Measurements from ENCODE around the gene PARD3. TPM values are rescaled to one million over a fixed set of nuclear protein-coding genes. Genes with fewer than 3 reads are reported as not detected.
A peak's percentile ranks its signal among the peaks of the same experiment; 100 is the strongest.

Gene PARD3
- total and polyA plus RNA-seq, 2 experiments from 2014 or later = 47.2 to 59.7 TPM

- Histone ChIP-seq H3K9me3 (ENCODE audit: low read depth) (no peaks in the 10 kb centered on the region), H3K79me2 (peaks cover 2% of the 10 kb centered on the region), H3K4me2 (no peak overlapping the region), H2AFZ (no peak overlapping the region), H3K36me3 (replicated peaks; ENCODE audit: insufficient read depth, low read depth) (no peaks in the 10 kb centered on the region), H3K4me1 (ENCODE audit: insufficient read depth) (peaks cover 30% of the 10 kb centered on the region), H3K27ac (peak overlapping the region; percentile 30), H3K9me2 (replicated peaks; ENCODE audit: insufficient read depth) (no peaks in the 10 kb centered on the region), H4K20me1 (ENCODE audit: insufficient read depth, poor library complexity, severe bottlenecking) (no peaks in the 10 kb centered on the region), H3K4me3 (no peak overlapping the region), H3K27me3 (no peaks in the 10 kb centered on the region)
- WGBS (ENCODE audit: low lambda C conversion rate, missing lambda C conversion rate) = 64% methylated on average over 3 of the region's 3 CpGs
- no peak for TF ChIP-seq EZH2phosphoT487 (IDR thresholded peaks at IDR 0.05; ENCODE audit: low read depth, severe bottlenecking, unreplicated experiment)
- no peak for TF ChIP-seq CTCF (IDR thresholded peaks at IDR 0.05; ENCODE audit: poor library complexity)
- no peak for TF ChIP-seq EZH2 (IDR thresholded peaks at IDR 0.05; ENCODE audit: borderline replicate concordance)
- no peak for DNase-seq (ENCODE audit: low spot score)
These were observed 623.7 kb downstream of the PARD3 start for GRCh38 chr10:34191406-34191805.

GRCh38 chr10:34190580-34190979, 624.5 kb downstream of the PARD3 start:
- Histone ChIP-seq H3K9me2 (replicated peaks; ENCODE audit: insufficient read depth) (no peaks in the 10 kb centered on the region), H2AFZ (no peak overlapping the region), H3K27ac (no peak overlapping the region), H3K4me3 (no peak overlapping the region), H3K9me3 (ENCODE audit: low read depth) (no peaks in the 10 kb centered on the region), H4K20me1 (ENCODE audit: insufficient read depth, poor library complexity, severe bottlenecking) (no peaks in the 10 kb centered on the region), H3K27me3 (no peaks in the 10 kb centered on the region), H3K36me3 (replicated peaks; ENCODE audit: insufficient read depth, low read depth) (no peaks in the 10 kb centered on the region), H3K4me1 (ENCODE audit: insufficient read depth) (peaks cover 29% of the 10 kb centered on the region), H3K4me2 (no peak overlapping the region), H3K79me2 (peaks cover 2% of the 10 kb centered on the region)
- 84% methylated on average over 7 of the region's 7 CpGs for WGBS (ENCODE audit: low lambda C conversion rate, missing lambda C conversion rate)
- no peak for DNase-seq (ENCODE audit: low spot score)
- TF ChIP-seq EZH2 (IDR thresholded peaks at IDR 0.05; ENCODE audit: borderline replicate concordance) (no peak), CTCF (IDR thresholded peaks at IDR 0.05; ENCODE audit: poor library complexity) (no peak), EZH2phosphoT487 (IDR thresholded peaks at IDR 0.05; ENCODE audit: low read depth, severe bottlenecking, unreplicated experiment) (no peak)

- WGBS (ENCODE audit: low lambda C conversion rate, missing lambda C conversion rate) = 100% methylated on average over 1 of the region's 1 CpG
- Histone ChIP-seq H4K20me1 (ENCODE audit: insufficient read depth, poor library complexity, severe bottlenecking) (no peaks in the 10 kb centered on the region), H3K9me3 (ENCODE audit: low read depth) (no peaks in the 10 kb centered on the region), H3K4me2 (no peak overlapping the region), H3K36me3 (replicated peaks; ENCODE audit: insufficient read depth, low read depth) (no peaks in the 10 kb centered on the region), H3K27me3 (no peaks in the 10 kb centered on the region), H3K9me2 (replicated peaks; ENCODE audit: insufficient read depth) (no peaks in the 10 kb centered on the region), H3K4me3 (no peak overlapping the region), H3K27ac (no peak overlapping the region), H3K4me1 (ENCODE audit: insufficient read depth) (peaks cover 22% of the 10 kb centered on the region), H3K79me2 (peaks cover 2% of the 10 kb centered on the region), H2AFZ (no peak overlapping the region)
- DNase-seq (ENCODE audit: low spot score) = no peak
- TF ChIP-seq EZH2 (IDR thresholded peaks at IDR 0.05; ENCODE audit: borderline replicate concordance) (no peak), CTCF (IDR thresholded peaks at IDR 0.05; ENCODE audit: poor library complexity) (no peak), EZH2phosphoT487 (IDR thresholded peaks at IDR 0.05; ENCODE audit: low read depth, severe bottlenecking, unreplicated experiment) (no peak)
These were observed 625.3 kb downstream of the PARD3 start for GRCh38 chr10:34189830-34190229.

GRCh38 chr10:34188221-34188620, 626.9 kb downstream of the PARD3 start:
- Histone ChIP-seq H3K79me2 (peaks cover 2% of the 10 kb centered on the region), H3K36me3 (replicated peaks; ENCODE audit: insufficient read depth, low read depth) (no peaks in the 10 kb centered on the region), H3K9me2 (replicated peaks; ENCODE audit: insufficient read depth) (no peaks in the 10 kb centered on the region), H3K4me2 (no peak overlapping the region), H3K27ac (no peak overlapping the region), H3K4me1 (ENCODE audit: insufficient read depth) (peaks cover 21% of the 10 kb centered on the region), H3K9me3 (ENCODE audit: low read depth) (no peaks in the 10 kb centered on the region), H2AFZ (no peak overlapping the region), H3K27me3 (no peaks in the 10 kb centered on the region), H3K4me3 (no peak overlapping the region), H4K20me1 (ENCODE audit: insufficient read depth, poor library complexity, severe bottlenecking) (no peaks in the 10 kb centered on the region)
- DNase-seq (ENCODE audit: low spot score) = no peak
- 77% methylated on average over 5 of the region's 5 CpGs for WGBS (ENCODE audit: low lambda C conversion rate, missing lambda C conversion rate)
- no peak for TF ChIP-seq CTCF (IDR thresholded peaks at IDR 0.05; ENCODE audit: poor library complexity)
- TF ChIP-seq EZH2 (IDR thresholded peaks at IDR 0.05; ENCODE audit: borderline replicate concordance) = no peak
- no peak for TF ChIP-seq EZH2phosphoT487 (IDR thresholded peaks at IDR 0.05; ENCODE audit: low read depth, severe bottlenecking, unreplicated experiment)
